Ascending aorta (tissue), 2 donors: ENCODE results near the gene SFT2D2. TPM values are rescaled to one million over a fixed set of nuclear protein-coding genes. Genes with fewer than 3 reads are reported as not detected.

Experiments
- DNase-seq, 2 donors: peaks; one replicate each; pipeline ENCODE4 v3.0.0-alpha.2; 2019; ENCODE audit warnings: low spot score in 2 of 2
- H3K27ac ChIP-seq, 2 donors: fragments of 200-600 bp; sonication (generic); one replicate each; pipeline ENCODE4 v1.5.1; 2016 to 2017; ENCODE audit warnings: mild to moderate bottlenecking in 1 of 2
- H3K27me3 ChIP-seq: fragments of 200-600 bp; sonication (generic); one replicate; pipeline ENCODE4 v1.5.1; 2017
- H3K36me3 ChIP-seq, 2 donors: fragments of 200-600 bp; sonication (generic); one replicate each; pipeline ENCODE4 v1.5.1; 2016
- H3K4me1 ChIP-seq, 2 donors: fragments of 200-600 bp; sonication (generic); one replicate each; pipeline ENCODE4 v1.5.1; 2016 to 2017; ENCODE audit warnings: mild to moderate bottlenecking in 1 of 2
- H3K4me3 ChIP-seq, 2 donors: fragments of 200-600 bp; sonication (generic); one replicate each; pipeline ENCODE4 v1.5.1; 2016 to 2017; ENCODE audit warnings: mild to moderate bottlenecking in 1 of 2
- H3K9me3 ChIP-seq, 2 donors: fragments of 200-600 bp; sonication (generic); one replicate each; pipeline ENCODE4 v1.5.1; 2016
- intact Hi-C: fragments of 100-400 bp; cut with DNase I; formaldehyde crosslinking; loops from one replicate; pipeline ENCODE4 v1.15.1; 2023
- total RNA-seq: library from RNA; depleted of rRNA; stranded (reverse); fragments of >200 nt; gene quantifications from one replicate; pipeline ENCODE4 v1.1.0, GENCODE V29; 2016
- TF ChIP-seq, protein P1 (sequence below), 3 experiments: fragments of 200-600 bp in 2 of 3; fragments of 450-650 bp in 1 of 3; sonication (generic) in 2 of 3; IDR thresholded peaks; one replicate each; pipeline ENCODE4 v1.5.1; 2016 to 2019; ENCODE audit warnings: antibody characterized with exemption in 3 of 3, mild to moderate bottlenecking in 1 of 3, moderate library complexity in 1 of 3

SFT2D2 gene
- total RNA-seq, 1 donor from 2014 or later = 40.1 TPM

DNA sequence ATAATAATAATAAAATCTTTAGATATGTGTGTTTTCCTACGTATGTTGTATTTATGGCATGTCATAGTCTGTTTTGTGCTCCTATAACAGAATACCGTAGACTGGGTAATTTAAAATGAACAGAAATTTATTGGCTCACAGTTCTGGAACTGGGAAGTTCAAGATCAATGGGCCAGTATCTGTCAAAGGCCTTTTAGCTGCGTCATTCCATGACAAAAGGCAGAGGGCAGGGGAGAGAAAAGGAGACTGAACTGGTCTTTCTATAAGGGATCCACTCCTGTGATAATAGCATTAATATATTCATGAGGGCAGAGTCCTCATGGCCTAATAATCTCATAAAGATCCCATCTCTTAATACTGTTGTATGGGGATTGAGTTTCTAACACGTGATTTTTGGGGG is 7.1 kb upstream of the SFT2D2 start:
- H3K9me3 ChIP-seq = no peaks in the 10 kb centered on the region
- H3K4me3 ChIP-seq = no peak overlapping the region
- TF ChIP-seq, protein P1, sequence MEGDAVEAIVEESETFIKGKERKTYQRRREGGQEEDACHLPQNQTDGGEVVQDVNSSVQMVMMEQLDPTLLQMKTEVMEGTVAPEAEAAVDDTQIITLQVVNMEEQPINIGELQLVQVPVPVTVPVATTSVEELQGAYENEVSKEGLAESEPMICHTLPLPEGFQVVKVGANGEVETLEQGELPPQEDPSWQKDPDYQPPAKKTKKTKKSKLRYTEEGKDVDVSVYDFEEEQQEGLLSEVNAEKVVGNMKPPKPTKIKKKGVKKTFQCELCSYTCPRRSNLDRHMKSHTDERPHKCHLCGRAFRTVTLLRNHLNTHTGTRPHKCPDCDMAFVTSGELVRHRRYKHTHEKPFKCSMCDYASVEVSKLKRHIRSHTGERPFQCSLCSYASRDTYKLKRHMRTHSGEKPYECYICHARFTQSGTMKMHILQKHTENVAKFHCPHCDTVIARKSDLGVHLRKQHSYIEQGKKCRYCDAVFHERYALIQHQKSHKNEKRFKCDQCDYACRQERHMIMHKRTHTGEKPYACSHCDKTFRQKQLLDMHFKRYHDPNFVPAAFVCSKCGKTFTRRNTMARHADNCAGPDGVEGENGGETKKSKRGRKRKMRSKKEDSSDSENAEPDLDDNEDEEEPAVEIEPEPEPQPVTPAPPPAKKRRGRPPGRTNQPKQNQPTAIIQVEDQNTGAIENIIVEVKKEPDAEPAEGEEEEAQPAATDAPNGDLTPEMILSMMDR (IDR thresholded peaks at IDR 0.05) = no peak
- no peak overlapping the region for H3K27ac ChIP-seq
- peaks cover 0 to 2% of the 10 kb centered on the region in 2 donors for H3K4me1 ChIP-seq
- no peaks in the 10 kb centered on the region for H3K36me3 ChIP-seq
- H3K27me3 ChIP-seq = no peaks in the 10 kb centered on the region
- no peak for DNase-seq
- intact Hi-C loops = no loop called here

DNA sequence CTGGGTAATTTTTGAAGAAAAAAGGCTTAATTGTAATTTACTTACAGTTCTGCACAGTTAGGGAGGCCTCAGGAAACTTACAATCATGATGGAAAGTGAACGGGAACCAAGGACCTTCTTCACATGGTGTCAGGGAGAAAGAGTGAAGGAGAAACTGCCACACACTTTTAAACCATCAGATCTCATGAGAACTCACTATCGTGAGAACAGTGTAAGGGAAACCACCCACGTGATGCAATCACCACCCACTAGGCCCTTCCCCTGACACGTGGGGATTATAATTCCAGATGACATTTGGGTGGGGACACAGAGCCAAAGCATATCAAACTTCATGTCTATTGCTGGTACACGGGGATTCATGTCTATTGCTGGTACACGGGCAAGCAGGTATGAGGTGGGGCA is 5.3 kb upstream of the SFT2D2 start:
- no peaks in the 10 kb centered on the region for H3K27me3 ChIP-seq
- H3K9me3 ChIP-seq = no peaks in the 10 kb centered on the region
- H3K27ac ChIP-seq = no peak overlapping the region
- no peaks in the 10 kb centered on the region for H3K36me3 ChIP-seq
- DNase-seq = no peak
- peaks cover 0 to 5% of the 10 kb centered on the region in 2 donors for H3K4me1 ChIP-seq
- TF ChIP-seq, protein P1 (IDR thresholded peaks at IDR 0.05) = no peak
- no peak overlapping the region for H3K4me3 ChIP-seq
- intact Hi-C loops = loop anchor here (10.0 kb wide), 1 partner anchor 884 kb away; the partner anchor contains the start of gene ATP1B1

DNA sequence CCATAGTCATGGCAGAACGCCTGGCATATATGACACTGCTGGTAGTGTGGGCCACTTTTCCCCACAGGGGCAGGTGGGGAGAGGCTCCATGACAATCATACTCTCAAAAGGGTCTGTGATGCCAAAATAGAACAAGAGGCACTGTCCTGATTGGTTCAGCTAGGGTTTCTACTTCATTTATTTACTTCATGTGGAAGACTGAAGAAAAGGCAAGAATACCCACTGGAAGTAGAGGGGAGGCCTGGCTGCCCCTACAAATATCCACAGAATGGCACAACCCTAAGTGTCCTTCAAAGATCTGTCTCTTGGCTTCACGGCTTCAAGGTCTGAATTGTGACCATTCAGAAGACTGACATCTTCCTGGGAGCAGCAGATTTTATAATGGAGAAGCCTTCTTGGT is 4.5 kb upstream of the SFT2D2 start:
- H3K4me1 ChIP-seq = peaks cover 0 to 4% of the 10 kb centered on the region in 2 donors
- no peak overlapping the region for H3K27ac ChIP-seq
- DNase-seq = no peak
- no peak overlapping the region for H3K4me3 ChIP-seq
- intact Hi-C loops = loop anchor here (10.0 kb wide), 1 partner anchor 884 kb away; the partner anchor contains the start of gene ATP1B1
- H3K36me3 ChIP-seq = no peaks in the 10 kb centered on the region
- H3K9me3 ChIP-seq = no peaks in the 10 kb centered on the region
- TF ChIP-seq, protein P1 (IDR thresholded peaks at IDR 0.05) = no peak
- H3K27me3 ChIP-seq = no peaks in the 10 kb centered on the region

DNA sequence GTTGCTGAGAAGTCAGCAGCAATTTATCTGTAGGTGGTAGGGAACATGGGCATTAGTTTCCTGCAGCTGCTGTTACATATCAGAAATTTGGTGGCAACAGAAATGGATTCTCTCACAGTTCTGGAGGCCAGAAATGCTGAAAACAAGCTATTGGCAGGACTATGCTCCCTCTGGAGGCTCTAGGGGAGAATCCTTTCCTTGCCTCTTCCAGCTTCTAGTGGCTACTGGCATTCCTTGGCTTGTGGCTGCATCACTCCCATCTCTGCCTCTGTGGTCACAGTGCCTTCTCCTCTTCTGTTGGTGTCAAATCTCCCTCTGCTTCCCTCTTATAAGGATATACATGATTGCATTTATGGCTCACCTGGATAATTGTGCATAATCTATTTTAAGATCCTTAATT is 2.5 kb upstream of the SFT2D2 start:
- Histone ChIP-seq H3K9me3 (no peaks in the 10 kb centered on the region), H3K27me3 (no peaks in the 10 kb centered on the region), H3K36me3 (no peaks in the 10 kb centered on the region), H3K4me1 (peaks cover 0 to 3% of the 10 kb centered on the region in 2 donors), H3K27ac (no peak overlapping the region), H3K4me3 (no peak overlapping the region)
- DNase-seq = no peak
- intact Hi-C loops = loop anchor here (10.0 kb wide), 1 partner anchor 882 kb away; the partner anchor contains the start of gene ATP1B1
- TF ChIP-seq, protein P1 (IDR thresholded peaks at IDR 0.05) = no peak

DNA sequence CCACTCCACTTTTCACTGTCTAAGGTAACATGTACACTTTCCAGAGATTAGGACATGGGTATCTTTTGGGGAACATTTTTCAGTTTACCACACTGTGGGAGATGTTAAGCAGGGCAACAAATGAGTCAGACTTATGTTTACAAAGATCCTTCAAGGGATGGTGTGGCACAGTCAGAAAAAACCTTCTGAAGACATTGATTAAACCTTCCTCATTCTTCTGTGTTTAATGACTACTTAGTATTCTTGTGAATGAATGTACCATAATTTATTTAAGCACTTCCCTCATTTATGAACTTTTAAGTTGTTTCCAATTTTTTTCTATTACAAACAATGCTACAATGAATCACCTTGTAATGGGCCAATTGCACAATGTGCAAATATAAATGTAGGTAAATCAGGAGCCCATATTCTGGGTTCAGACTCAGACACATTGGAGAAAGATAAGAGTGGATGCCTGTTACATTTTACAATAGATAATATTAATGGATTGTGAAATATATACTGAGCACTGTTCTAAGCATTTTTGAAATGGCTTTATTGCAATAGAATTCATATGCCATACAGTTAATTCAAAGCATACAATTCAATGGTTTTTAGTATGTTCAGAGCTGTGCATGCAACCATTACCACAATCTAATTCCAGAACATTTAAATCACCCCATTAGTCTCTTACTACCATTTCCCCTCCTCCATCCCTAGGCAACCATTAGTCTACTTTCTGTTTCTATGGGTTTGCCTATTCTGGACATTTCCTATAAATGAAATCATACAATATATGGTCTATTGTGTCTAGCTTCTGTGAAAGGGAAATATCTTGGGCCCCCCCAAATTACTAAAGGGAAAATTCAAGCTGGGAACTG is 1.9 kb upstream of the SFT2D2 start:
- intact Hi-C loops = loop anchor here (10.0 kb wide), 1 partner anchor 881 kb away; the partner anchor contains the start of gene ATP1B1
- TF ChIP-seq, protein P1 (IDR thresholded peaks at IDR 0.05) = no peak
- no peaks in the 10 kb centered on the region for H3K27me3 ChIP-seq

More for the DNA sequence above, 1.9 kb upstream of the SFT2D2 start:
- Histone ChIP-seq H3K4me1 (peaks cover 0 to 6% of the 10 kb centered on the region in 2 donors), H3K27ac (no peak overlapping the region), H3K4me3 (no peak overlapping the region), H3K36me3 (no peaks in the 10 kb centered on the region), H3K9me3 (no peaks in the 10 kb centered on the region)
- DNase-seq = no peak
